ENCODE data around the gene IMMT.

Gene IMMT

GRCh38 chr2:86195808-86196387 is 636 bp upstream of the IMMT start:
- no peak for DNase-seq

DNA sequence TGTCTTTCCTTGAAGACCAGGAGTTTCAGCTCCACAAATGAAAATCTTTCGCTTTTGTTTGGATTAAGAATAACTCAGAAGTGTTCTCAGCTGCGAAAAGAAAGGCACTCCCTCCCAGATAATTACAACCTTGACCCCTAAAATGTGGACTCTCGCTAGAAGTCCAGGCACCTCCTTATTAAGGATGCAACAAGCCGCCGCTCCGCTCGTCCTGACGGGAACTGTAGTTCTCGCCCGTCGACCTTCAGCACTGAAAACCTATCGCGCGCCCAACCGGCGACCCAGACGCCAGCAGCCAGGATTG is 559 bp downstream of the IMMT start:
- DNase-seq, result no peak

DNA sequence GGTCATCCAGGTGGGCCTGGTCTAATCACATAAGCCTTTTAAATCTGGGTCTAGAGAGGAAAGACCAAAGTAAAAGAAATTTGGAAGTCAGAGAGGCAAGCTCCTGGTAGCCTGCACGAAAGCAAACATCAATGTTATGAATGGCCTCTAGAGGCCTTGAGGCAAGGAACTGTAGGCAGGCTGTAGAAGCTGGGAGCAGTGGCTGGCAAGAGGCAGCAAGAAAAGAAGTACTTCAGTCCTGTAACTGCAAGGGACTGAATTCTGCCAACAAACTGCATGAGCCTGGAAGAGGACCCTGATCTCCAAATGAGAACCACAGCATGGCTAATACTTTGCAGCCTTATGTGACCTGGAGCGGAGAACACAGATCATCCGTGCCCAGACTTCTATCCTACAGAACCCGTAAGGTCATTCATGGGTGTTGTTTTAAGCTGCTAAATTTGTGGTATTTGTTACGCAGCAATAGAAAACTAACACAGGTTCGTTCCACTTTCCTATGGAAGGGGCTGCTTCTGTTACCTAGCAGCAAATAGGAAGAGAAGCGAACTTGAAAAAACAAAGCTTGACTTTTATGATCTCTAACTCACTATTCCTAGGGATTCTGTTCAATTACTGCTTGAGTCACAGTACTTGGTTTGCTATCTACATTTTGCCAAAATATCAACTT is 1.2 kb downstream of the IMMT start:
- peak; percentile 8 for DNase-seq

- no peak for DNase-seq
Measured at GRCh38 chr2:86189782-86190416, 5.4 kb downstream of the IMMT start.

GRCh38 chr2:86186431-86186830 is 8.8 kb downstream of the IMMT start:
- DNase-seq, result no peak

DNA sequence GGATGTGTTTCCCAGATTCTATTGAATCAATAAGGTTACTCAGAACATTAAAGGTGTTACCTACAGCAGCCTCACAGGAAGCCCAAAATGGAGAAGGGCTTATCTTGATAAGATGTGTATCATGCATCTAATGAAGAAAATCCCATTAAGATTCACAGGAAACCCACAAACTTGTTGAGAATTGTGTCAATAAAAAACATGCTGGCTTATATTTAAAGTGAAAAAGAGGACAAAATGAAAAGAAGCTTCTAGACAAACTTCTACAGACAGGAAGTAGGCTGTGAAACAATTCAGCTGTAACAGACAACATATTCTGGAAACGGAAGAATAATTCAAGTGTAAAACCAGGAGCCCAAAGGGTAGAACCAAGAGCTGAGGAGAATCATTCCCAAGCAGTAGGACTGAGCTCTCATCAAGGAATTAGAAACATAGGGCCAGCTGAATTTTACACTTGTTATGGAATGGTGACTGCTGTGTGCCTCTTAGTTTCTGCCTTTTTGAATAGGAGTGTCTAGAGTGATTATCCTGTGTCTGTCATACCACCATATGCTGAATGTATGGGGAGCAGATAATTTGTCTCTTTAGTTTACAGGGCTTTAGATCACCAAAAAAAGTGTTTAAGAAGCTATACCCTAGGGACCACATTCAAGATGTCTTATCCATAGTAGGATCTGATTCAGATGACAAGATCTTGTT is 9.6 kb downstream of the IMMT start:
- DNase-seq, result no peak

DNA sequence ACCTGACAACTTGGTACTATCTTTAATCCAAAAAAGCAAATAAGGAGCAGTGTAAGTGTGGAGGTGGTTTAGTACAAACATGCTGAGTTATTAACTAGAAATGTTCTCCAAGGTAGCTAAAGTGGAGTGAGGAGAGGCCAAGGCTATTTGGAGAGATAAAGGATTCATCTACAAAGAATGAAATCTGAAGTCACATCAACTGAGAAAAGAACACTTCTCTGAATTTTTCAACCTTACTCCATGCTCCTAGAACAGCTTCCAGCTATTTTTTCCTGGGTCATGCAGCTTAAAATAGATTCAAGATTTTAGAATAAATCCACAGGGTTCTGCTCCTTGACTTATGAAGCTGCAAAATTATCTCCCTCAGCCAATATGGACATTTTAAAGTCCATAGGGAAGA is 18.7 kb downstream of the IMMT start:
- DNase-seq, result no peak

GRCh38 chr2:86175828-86176227 is 19.4 kb downstream of the IMMT start:
- no peak for DNase-seq

- DNase-seq, result no peak
Measured at GRCh38 chr2:86174445-86174844, 20.8 kb downstream of the IMMT start.

GRCh38 chr2:86172610-86173009 is 22.7 kb downstream of the IMMT start:
- no peak for DNase-seq

DNA sequence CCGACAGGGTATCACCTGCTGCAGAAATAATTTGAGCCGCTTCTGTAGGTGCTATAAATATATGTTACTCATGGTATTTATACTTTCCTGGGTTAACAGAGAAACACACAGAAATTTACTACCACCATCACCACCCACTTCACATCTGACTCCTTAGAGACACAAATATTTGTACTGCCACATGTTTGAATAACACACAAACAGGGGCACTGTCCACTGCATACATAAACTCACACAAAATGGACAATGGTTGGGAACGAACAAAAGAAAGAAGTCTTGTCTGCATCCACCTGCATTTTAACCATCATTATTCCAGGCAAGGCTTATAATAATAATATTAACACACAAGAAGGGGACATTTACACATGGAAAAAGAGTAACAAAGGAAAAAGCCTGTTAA is 24.0 kb downstream of the IMMT start:
- DNase-seq, result no peak

DNA sequence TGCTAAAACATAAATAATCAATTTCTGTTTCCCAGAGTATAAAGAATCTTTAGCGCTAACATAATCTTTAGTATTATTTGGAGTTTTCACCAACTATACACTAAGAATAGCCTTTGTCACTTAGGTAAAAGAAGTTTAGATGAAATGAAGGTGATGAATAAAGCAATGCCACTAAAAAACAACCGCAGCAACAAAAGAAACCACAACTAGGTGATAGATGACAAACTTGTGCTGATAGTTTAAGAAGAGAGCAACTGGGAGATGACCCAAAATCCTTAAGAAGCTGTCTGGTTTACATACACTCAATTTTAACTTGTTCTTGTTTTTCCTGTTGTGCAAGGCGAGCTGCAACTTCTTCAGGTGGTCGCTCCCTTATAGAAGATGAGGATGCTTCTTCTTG is 24.8 kb downstream of the IMMT start:
- DNase-seq, result no peak

- no peak for DNase-seq
Measured at GRCh38 chr2:86160156-86160952, 34.9 kb downstream of the IMMT start.

DNA sequence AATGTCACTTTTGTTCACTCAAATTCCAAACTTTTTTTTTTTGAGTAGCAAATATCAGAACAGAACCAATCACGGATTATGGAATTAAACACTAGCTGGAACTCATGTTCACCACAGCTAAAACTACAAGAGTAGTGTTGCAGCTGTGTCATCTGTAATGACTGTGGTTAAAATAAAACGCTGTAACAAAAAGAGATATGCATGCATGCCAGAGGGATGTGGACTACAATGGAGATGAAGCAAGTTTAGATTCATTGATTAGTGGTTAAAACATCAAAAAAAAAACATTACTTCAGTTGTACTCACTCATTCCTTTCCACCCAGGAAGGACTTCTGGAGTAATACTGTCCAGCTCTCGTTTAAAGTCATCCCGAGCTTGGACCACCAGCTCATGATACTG is 37.0 kb downstream of the IMMT start:
- DNase-seq, result no peak

- no peak for DNase-seq
Measured at GRCh38 chr2:86157009-86157556, 38.2 kb downstream of the IMMT start.

DNA sequence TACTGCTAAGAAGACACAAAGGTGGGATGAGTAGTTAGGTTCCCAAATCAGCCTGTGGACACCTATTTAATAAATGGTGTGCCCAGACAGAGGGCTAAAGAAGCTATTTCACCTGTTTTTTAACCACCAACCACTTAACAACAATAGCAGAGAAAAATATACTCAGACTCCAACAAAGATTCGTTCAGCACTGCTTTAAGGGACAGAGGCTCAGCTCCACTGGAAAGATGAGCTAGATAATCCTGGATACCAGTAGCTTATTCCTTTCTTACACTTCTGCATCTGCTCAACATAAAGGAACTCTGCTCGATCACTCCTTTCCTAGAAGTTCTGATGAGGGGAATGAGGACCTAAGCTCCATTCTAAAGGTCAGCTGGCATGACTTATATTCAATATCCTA is 44.8 kb downstream of the IMMT start:
- DNase-seq, result no peak

DNA sequence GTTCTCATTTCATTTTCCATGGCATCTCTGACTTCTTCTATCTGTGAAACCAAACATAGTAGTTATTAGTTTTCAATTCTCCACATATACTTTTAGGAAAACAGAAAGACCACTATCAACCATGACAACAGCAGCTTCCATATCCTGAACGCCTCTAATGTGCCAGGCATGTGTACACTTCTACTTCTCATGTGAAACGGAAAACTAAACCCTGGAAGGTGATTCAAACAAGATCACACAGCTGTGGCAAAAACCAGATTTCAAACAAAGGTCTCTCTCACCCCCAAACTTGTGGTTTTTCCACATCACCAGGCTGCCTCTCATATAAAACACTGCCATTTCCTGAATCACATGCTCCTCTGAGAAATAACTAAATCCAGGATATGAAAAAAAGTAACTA is 47.5 kb downstream of the IMMT start:
- DNase-seq, result no peak

GRCh38 chr2:86143926-86144685 is 51.2 kb downstream of the IMMT start:
- DNase-seq, result no peak

DNA sequence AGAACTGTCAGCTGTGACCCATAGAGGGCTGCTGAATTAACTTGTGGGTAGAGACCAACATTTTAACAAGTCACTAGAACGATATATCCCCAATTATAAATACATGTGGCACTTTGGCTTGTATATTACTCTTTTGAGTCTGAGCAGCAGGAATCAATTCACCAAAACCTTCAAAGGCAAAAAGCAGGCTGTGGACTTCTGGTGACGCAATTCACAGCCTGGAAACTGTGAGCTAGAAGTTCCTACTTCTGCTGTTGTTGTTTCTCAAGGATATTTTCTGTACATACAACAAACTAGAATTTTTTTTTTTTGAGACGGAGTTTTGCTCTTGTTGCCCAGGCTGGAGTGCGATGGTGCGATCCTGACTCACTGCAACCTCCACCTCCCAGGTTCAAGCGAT is 52.0 kb downstream of the IMMT start:
- no peak for DNase-seq

DNA sequence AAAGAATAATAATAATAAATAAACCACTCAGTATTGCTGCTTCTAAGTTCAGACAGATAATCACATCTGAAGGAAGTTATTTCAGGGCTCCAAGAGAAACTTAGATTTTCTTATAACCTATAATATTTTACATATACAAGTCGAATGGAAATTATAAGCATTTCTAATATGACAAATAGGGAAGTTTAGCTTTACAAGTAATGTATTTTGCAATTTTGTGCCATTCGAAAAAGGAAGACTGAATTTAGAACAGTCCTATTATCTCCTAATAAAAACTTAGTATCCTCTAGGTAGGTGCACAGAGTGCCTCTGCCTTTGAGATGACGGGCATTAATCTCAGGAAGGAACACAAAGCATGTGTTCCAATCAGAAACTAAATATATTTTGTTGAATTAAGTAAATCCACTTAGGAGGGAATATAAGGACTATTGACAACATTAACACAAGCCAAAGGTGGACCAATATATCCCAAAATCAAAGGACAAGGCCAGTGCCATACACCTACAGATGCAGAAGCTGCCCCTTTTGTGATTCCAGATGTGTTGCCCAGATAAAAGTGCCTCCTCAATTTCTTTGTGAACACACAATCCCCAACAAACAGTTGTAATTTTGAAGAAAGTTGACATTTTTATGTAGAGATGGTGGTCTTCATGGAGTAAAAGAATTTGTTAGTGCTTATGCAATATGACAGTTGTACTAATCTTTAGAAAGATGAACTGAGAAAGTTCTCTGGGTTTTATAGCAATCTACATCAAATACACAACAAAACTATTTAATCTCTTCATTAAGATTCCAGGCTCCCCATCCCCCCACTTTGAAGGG is 52.6 kb downstream of the IMMT start:
- DNase-seq, result no peak

GRCh38 chr2:86140969-86141392 is 54.3 kb downstream of the IMMT start:
- DNase-seq, result no peak
